DND-41 (cell line): Measurements from ENCODE around the gene SUN2.

Experiments
- ATAC-seq: fragments of 200-7000 bp; cut with Tn5 transposase; 3 replicates; pipeline ENCODE4 v1.9.1; 2021; ENCODE audit warnings: low read depth; ENCODE audit not compliant: insufficient read depth
- DNase-seq: peaks from one replicate; pipeline ENCODE4 v3.0.0-alpha.2; 2020
- H2AFZ ChIP-seq: 2 replicates; pipeline ENCODE4 v1.6.0; 2012; ENCODE audit warnings: low read depth, low read length
- H3K27ac ChIP-seq: 2 replicates; pipeline ENCODE4 v1.5.1; 2012; ENCODE audit warnings: low read length, inconsistent platforms
- H3K27me3 ChIP-seq: fragments of 200-600 bp; sonication (generic); 2 replicates; pipeline ENCODE4 v1.6.0; 2012; ENCODE audit warnings: low read length, mild to moderate bottlenecking, inconsistent platforms; ENCODE audit not compliant: insufficient read depth, poor library complexity
- H3K36me3 ChIP-seq: 2 replicates; pipeline ENCODE4 v1.5.1; 2012; ENCODE audit warnings: low read length, inconsistent platforms; ENCODE audit not compliant: insufficient read depth
- H3K4me1 ChIP-seq: 2 replicates; pipeline ENCODE4 v1.5.1; 2012; ENCODE audit warnings: mild to moderate bottlenecking, low read length; ENCODE audit not compliant: insufficient read depth
- H3K4me2 ChIP-seq: 2 replicates; pipeline ENCODE4 v1.6.0; 2012; ENCODE audit warnings: mild to moderate bottlenecking, moderate library complexity, low read length, inconsistent platforms; ENCODE audit not compliant: insufficient read depth
- H3K4me3 ChIP-seq, 2 experiments: fragments of 200-600 bp in 1 of 2; shearing (Covaris generic) in 1 of 2; 2 replicates each; pipeline ENCODE4 v1.5.1; 2012 to 2016; ENCODE audit warnings: inconsistent platforms in 2 of 2, low read length in 2 of 2, mild to moderate bottlenecking in 2 of 2, low read depth in 1 of 2, moderate library complexity in 1 of 2
- H3K79me2 ChIP-seq: 2 replicates; pipeline ENCODE4 v1.6.0; 2012; ENCODE audit warnings: low read length, inconsistent platforms; ENCODE audit not compliant: insufficient read depth
- H3K9ac ChIP-seq: 2 replicates; pipeline ENCODE4 v1.6.0; 2012; ENCODE audit warnings: low read depth, mild to moderate bottlenecking, inconsistent platforms, low read length, moderate library complexity
- H3K9me3 ChIP-seq: 2 replicates; pipeline ENCODE4 v1.5.1; 2012; ENCODE audit warnings: low read length, moderate library complexity, mild to moderate bottlenecking, inconsistent platforms; ENCODE audit not compliant: insufficient read depth, severe bottlenecking
- H4K20me1 ChIP-seq: 2 replicates; pipeline ENCODE4 v1.6.0; 2012; ENCODE audit warnings: low read length; ENCODE audit not compliant: insufficient read depth
- CTCF ChIP-seq: IDR thresholded peaks from 2 replicates; pipeline ENCODE4 v1.5.1; 2012; ENCODE audit warnings: borderline replicate concordance, low read length, moderate library complexity, mild to moderate bottlenecking; ENCODE audit not compliant: poor library complexity, severe bottlenecking; ENCODE audit errors: extremely low read depth
- EZH2 ChIP-seq: IDR thresholded peaks from 3 replicates; pipeline ENCODE4 v1.6.1; 2012; ENCODE audit warnings: borderline replicate concordance, low read depth, mild to moderate bottlenecking, moderate library complexity, low read length, inconsistent platforms; ENCODE audit not compliant: severe bottlenecking

The SUN2 gene

GRCh38 chr22:38781033-38781432 is 25.2 kb upstream of the SUN2 start:
- Histone ChIP-seq H3K9me3 (no peaks in the 10 kb centered on the region), H3K4me1 (no peaks in the 10 kb centered on the region), H3K9ac (no peak overlapping the region), H4K20me1 (no peaks in the 10 kb centered on the region; the same call in 1 of the 2 replicates), H3K4me3 (no peak overlapping the region), H3K27me3 (no peaks in the 10 kb centered on the region), H3K27ac (no peak overlapping the region), H2AFZ (no peak overlapping the region), H3K79me2 (no peaks in the 10 kb centered on the region), H3K36me3 (no peaks in the 10 kb centered on the region), H3K4me2 (no peak overlapping the region)
- DNase-seq (no peak), ATAC-seq (no peak)
- TF ChIP-seq EZH2: no peak
- TF ChIP-seq CTCF: no peak

- no peaks in the 10 kb centered on the region for H3K36me3 ChIP-seq
- 0 out of 2 replicates have a peak, but pooled peaks cover 2% of the 10 kb centered on the region for H4K20me1 ChIP-seq
- no peaks in the 10 kb centered on the region for H3K9me3 ChIP-seq
- no peaks in the 10 kb centered on the region for H3K27me3 ChIP-seq
- H3K79me2 ChIP-seq: no peaks in the 10 kb centered on the region
- ATAC-seq (no peak), DNase-seq (no peak)
- H3K4me3 ChIP-seq: no peak overlapping the region
- H3K27ac ChIP-seq: no peak overlapping the region
- no peak overlapping the region for H2AFZ ChIP-seq
- no peaks in the 10 kb centered on the region for H3K4me1 ChIP-seq
- H3K9ac ChIP-seq: no peak overlapping the region
- H3K4me2 ChIP-seq: no peak overlapping the region
- no peak for TF ChIP-seq EZH2
- TF ChIP-seq CTCF: no peak
Observed at GRCh38 chr22:38777087-38777671, 21.4 kb upstream of the SUN2 start.

GRCh38 chr22:38776086-38776485 is 20.3 kb upstream of the SUN2 start:
- H3K9ac ChIP-seq: no peak overlapping the region
- H2AFZ ChIP-seq: no peak overlapping the region
- no peak overlapping the region for H3K4me3 ChIP-seq
- no peaks in the 10 kb centered on the region for H3K79me2 ChIP-seq
- DNase-seq (no peak), ATAC-seq (no peak)
- H4K20me1 ChIP-seq: 0 out of 2 replicates have a peak, but pooled peaks cover 2% of the 10 kb centered on the region
- no peak overlapping the region for H3K27ac ChIP-seq
- no peaks in the 10 kb centered on the region for H3K9me3 ChIP-seq
- no peak overlapping the region for H3K4me2 ChIP-seq
- no peaks in the 10 kb centered on the region for H3K4me1 ChIP-seq
- no peaks in the 10 kb centered on the region for H3K36me3 ChIP-seq
- no peaks in the 10 kb centered on the region for H3K27me3 ChIP-seq
- TF ChIP-seq EZH2: no peak
- TF ChIP-seq CTCF: no peak
